Prostate gland (tissue), 2 donors: ENCODE measurements around the gene DFFA. TPM values are rescaled to one million over a fixed set of nuclear protein-coding genes. Genes with fewer than 3 reads are reported as not detected.

Source experiments
- DNase-seq: peaks from one replicate; pipeline ENCODE4 v3.0.0-alpha.2; 2019; ENCODE audit warnings: low spot score
- H3K27ac ChIP-seq, 2 donors: fragments of 200-600 bp; sonication (generic); 2 replicates each; pipeline ENCODE4 v1.5.1; 2017 to 2019
- H3K27me3 ChIP-seq: fragments of 200-600 bp; sonication (generic); replicated peaks from 2 replicates; pipeline ENCODE4 v1.5.1; 2019; ENCODE audit not compliant: insufficient read depth
- H3K36me3 ChIP-seq, 2 donors: fragments of 200-600 bp; sonication (generic); 1 replicate in 1 of 2; 2 replicates in 1 of 2; pipeline versions ENCODE4 v1.5.1 to v1.8.1; 2017 to 2019
- H3K4me1 ChIP-seq: fragments of 200-600 bp; sonication (generic); replicated peaks from 2 replicates; pipeline ENCODE4 v1.5.1; 2019
- H3K4me3 ChIP-seq, 2 donors: fragments of 200-600 bp; sonication (generic); 2 replicates each; pipeline ENCODE4 v1.5.1; 2017 to 2019
- H3K9me3 ChIP-seq: fragments of 200-600 bp; sonication (generic); 2 replicates; pipeline ENCODE4 v1.5.1; 2017
- CTCF ChIP-seq, 4 experiments: fragments of 200-600 bp in 2 of 4; fragments of 450-650 bp in 2 of 4; sonication (generic) in 2 of 4; IDR thresholded peaks; 1 replicate in 3 of 4; 2 replicates in 1 of 4; pipeline ENCODE4 v1.5.1; 2016 to 2019; ENCODE audit warnings: antibody characterized with exemption in 4 of 4, mild to moderate bottlenecking in 2 of 4, moderate library complexity in 2 of 4
- POLR2A ChIP-seq: fragments of 450-650 bp; IDR thresholded peaks from one replicate; pipeline ENCODE4 v1.6.1; 2016; ENCODE audit warnings: antibody characterized with exemption, mild to moderate bottlenecking
- POLR2AphosphoS5 ChIP-seq: sonication (generic); formaldehyde crosslinking; IDR thresholded peaks from one replicate; pipeline ENCODE4 v1.6.1; 2017; ENCODE audit warnings: antibody characterized with exemption
- WGBS: methylation state at CpG from one replicate; pipeline ENCODE4 v1.1.5; 2018; 5-methylcytosine and 5-hydroxymethylcytosine counted together
- intact Hi-C: fragments of 100-400 bp; cut with DNase I; formaldehyde crosslinking; loops from one replicate; pipeline ENCODE4 v1.14.2; 2022
- total RNA-seq, 2 donors: library from RNA; depleted of rRNA; stranded (reverse); fragments of >200 nt; gene quantifications; one replicate each; pipeline ENCODE4 v1.1.0, GENCODE V29; 2016

DFFA gene
- total RNA-seq, 2 donors from 2014 or later = 24.8 to 35.5 TPM

GRCh38 chr1:10515301-10515975, 43.1 kb upstream of the DFFA start:
- no peak overlapping the region for H3K4me3 ChIP-seq
- peak; percentile 48 for DNase-seq
- TF ChIP-seq CTCF (IDR thresholded peaks at IDR 0.05) = no peak
- TF ChIP-seq POLR2A = no peak
- TF ChIP-seq POLR2AphosphoS5 = no peak
- no peaks in the 10 kb centered on the region for H3K27me3 ChIP-seq
- no peaks in the 10 kb centered on the region for H3K36me3 ChIP-seq
- peaks cover 22% of the 10 kb centered on the region for H3K4me1 ChIP-seq
- WGBS = 57% methylated on average over 10 of the region's 10 CpGs
- H3K27ac ChIP-seq = peak overlapping the region; percentile 76 to 80
- intact Hi-C loops = no loop called here
- H3K9me3 ChIP-seq = no peaks in the 10 kb centered on the region

GRCh38 chr1:10514490-10515235, 42.3 kb upstream of the DFFA start:
- H3K27ac ChIP-seq = peak overlapping the region; percentile 55 to 80
- H3K36me3 ChIP-seq = no peaks in the 10 kb centered on the region
- TF ChIP-seq CTCF (IDR thresholded peaks at IDR 0.05) = peak; percentile 53 to 90 (median 70)
- TF ChIP-seq POLR2A = no peak
- TF ChIP-seq POLR2AphosphoS5 = peak; percentile 57
- no peaks in the 10 kb centered on the region for H3K9me3 ChIP-seq
- no peaks in the 10 kb centered on the region for H3K27me3 ChIP-seq
- H3K4me3 ChIP-seq = no peak overlapping the region
- intact Hi-C loops = loop anchor here (5.0 kb wide), 1 partner anchor 428 kb away; no protein-coding TSS in a partner anchor
- H3K4me1 ChIP-seq = peaks cover 29% of the 10 kb centered on the region
- 51% methylated on average over 8 of the region's 8 CpGs for WGBS
- peak; percentile 56 for DNase-seq

DNA sequence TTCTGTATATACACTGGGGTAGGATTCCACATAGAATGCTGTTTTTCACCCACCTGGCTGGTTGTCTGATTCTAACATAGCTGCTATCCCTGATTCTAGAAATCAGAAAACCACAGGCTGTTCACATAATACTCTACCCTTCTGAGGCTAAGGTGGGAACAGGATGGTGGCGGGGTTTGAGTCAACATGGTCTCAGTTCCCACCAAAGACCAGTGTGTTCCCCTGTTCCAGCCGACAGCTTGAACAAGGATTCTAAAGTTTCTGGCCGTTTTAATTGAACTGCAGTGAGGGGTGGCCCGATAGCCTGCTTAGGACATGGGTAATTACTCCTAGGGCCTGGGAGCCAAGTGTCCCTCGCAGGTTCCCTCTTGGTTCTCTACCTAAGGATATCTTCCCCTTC, 40.9 kb upstream of the DFFA start:
- TF ChIP-seq POLR2A = no peak
- no peak for TF ChIP-seq CTCF (IDR thresholded peaks at IDR 0.05)
- TF ChIP-seq POLR2AphosphoS5 = no peak
- intact Hi-C loops = loop anchor here (5.0 kb wide), 1 partner anchor 429 kb away; no protein-coding TSS in a partner anchor
- H3K4me1 ChIP-seq = peaks cover 29% of the 10 kb centered on the region

GRCh38 chr1:10511494-10511885, 39.2 kb upstream of the DFFA start:
- WGBS = 62% methylated on average over 3 of the region's 3 CpGs

More for the DNA sequence above, 40.9 kb upstream of the DFFA start:
- no peaks in the 10 kb centered on the region for H3K9me3 ChIP-seq
- no peak overlapping the region for H3K4me3 ChIP-seq
- no peak for DNase-seq
- H3K27me3 ChIP-seq = no peaks in the 10 kb centered on the region
- H3K36me3 ChIP-seq = no peaks in the 10 kb centered on the region
- 76% methylated on average over 5 of the region's 5 CpGs for WGBS
- H3K27ac ChIP-seq = peak overlapping the region; percentile 55 to 80

More at GRCh38 chr1:10511494-10511885, 39.2 kb upstream of the DFFA start:
- no peaks in the 10 kb centered on the region for H3K27me3 ChIP-seq
- no peaks in the 10 kb centered on the region for H3K36me3 ChIP-seq
- H3K27ac ChIP-seq = peak overlapping the region; percentile 47 to 57
- TF ChIP-seq POLR2AphosphoS5 = no peak
- no peak for TF ChIP-seq POLR2A
- TF ChIP-seq CTCF (IDR thresholded peaks at IDR 0.05) = no peak
- H3K4me1 ChIP-seq = peaks cover 21% of the 10 kb centered on the region
- DNase-seq = no peak
- intact Hi-C loops = loop anchor here (5.0 kb wide), 1 partner anchor 431 kb away; no protein-coding TSS in a partner anchor
- H3K9me3 ChIP-seq = no peaks in the 10 kb centered on the region
- H3K4me3 ChIP-seq = no peak overlapping the region
